Aorta (tissue), 5 donors: Measurements from ENCODE around the gene AXL. TPM values are rescaled to one million over a fixed set of nuclear protein-coding genes. Genes with fewer than 3 reads are reported as not detected.

Experiments used
- ATAC-seq: fragments of 200-7000 bp; cut with Tn5 transposase; one replicate; pipeline ENCODE4 v1.9.1; 2022; ENCODE audit warnings: moderate library complexity; ENCODE audit not compliant: low FRiP score
- DNase-seq, 2 donors: peaks; one replicate each; pipeline ENCODE4 v3.0.0-alpha.2; 2020
- H3K27ac ChIP-seq, 2 donors: one replicate each; pipeline ENCODE4 v1.5.1; 2013; ENCODE audit warnings: low read length in 2 of 2, mild to moderate bottlenecking in 2 of 2, moderate library complexity in 2 of 2, control low read depth in 1 of 2, inconsistent platforms in 1 of 2, low read depth in 1 of 2
- H3K27me3 ChIP-seq, 2 donors: one replicate each; pipeline ENCODE4 v1.6.1; 2013; ENCODE audit warnings: control low read depth in 1 of 2, low read length in 1 of 2, mild to moderate bottlenecking in 1 of 2, moderate library complexity in 1 of 2; ENCODE audit not compliant: insufficient read depth in 2 of 2, control insufficient read depth in 1 of 2
- H3K36me3 ChIP-seq, 2 donors: one replicate each; pipeline ENCODE4 v1.6.1; 2013; ENCODE audit warnings: control low read depth in 1 of 2, low read length in 1 of 2, mild to moderate bottlenecking in 1 of 2; ENCODE audit not compliant: insufficient read depth in 2 of 2, control insufficient read depth in 1 of 2
- H3K4me1 ChIP-seq, 2 donors: one replicate each; pipeline ENCODE4 v1.6.1; 2013; ENCODE audit warnings: low read length in 2 of 2, control low read depth in 1 of 2, mild to moderate bottlenecking in 1 of 2, moderate library complexity in 1 of 2; ENCODE audit not compliant: insufficient read depth in 2 of 2, control insufficient read depth in 1 of 2
- H3K4me3 ChIP-seq, 2 donors: one replicate each; pipeline ENCODE4 v1.5.1; 2013; ENCODE audit warnings: low read length in 2 of 2, control low read depth in 1 of 2, mild to moderate bottlenecking in 1 of 2
- H3K9me3 ChIP-seq: one replicate; pipeline ENCODE4 v1.6.1; 2013; ENCODE audit warnings: mild to moderate bottlenecking, low read length; ENCODE audit not compliant: control insufficient read depth
- WGBS, 2 donors: extraction: QIAGEN DNeasy Blood & Tissue Kit; methylation state at CpG; one replicate each; pipeline ENCODE4 v1.1.7; 2013; 5-methylcytosine and 5-hydroxymethylcytosine counted together
- intact Hi-C, 2 donors: fragments of 100-400 bp; cut with DNase I; formaldehyde crosslinking; loops; one replicate each; pipeline versions ENCODE4 v1.14.2 to v1.15.0; 2022
- polyA plus RNA-seq, 2 donors: library from polyadenylated mRNA; stranded (reverse); fragments of 200-250 nt; gene quantifications; one replicate each; pipeline ENCODE4 v1.2.3, GENCODE V29; 2013
- total RNA-seq, 2 donors: library from RNA; stranded (reverse); fragmentation: NEBNext Ultra II Directional; extraction: Animal tissue kit (Norgen Biotek cat#: 25700); gene quantifications; one replicate each; pipeline ENCODE4 v1.2.1, GENCODE V29; 2021
- donor health status: healthy with polysubstance abuse.
- donor health status: Bipolar disorder and iron deficiency.
- donor health status: DM: no; HTN: no; CAD: no.
- donor health status: DM: no; HTN: no; CAD: no.
- donor health status: DM: yes; HTN: yes; CAD: no.

AXL gene
- total and polyA plus RNA-seq, 4 donors = 14.8 to 106 (median 75.1) TPM

DNA sequence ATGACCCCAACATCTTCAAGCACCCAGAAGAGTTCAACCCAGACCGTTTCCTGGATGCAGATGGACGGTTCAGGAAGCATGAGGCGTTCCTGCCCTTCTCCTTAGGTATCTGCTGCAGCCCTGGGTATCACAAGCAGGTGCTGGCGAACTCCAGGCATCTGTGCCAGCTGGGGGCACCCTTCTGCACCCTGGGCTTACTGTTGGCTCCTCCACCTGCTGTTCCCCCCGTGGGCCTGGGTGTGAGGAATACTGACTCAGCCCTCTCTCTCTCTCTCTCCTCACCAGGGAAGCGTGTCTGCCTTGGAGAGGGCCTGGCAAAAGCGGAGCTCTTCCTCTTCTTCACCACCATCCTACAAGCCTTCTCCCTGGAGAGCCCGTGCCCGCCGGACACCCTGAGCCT lies 13.0 kb upstream of the AXL start:
- no peaks in the 10 kb centered on the region for H3K36me3 ChIP-seq
- no peak for DNase-seq
- no peaks in the 10 kb centered on the region for H3K9me3 ChIP-seq
- no peaks in the 10 kb centered on the region for H3K4me1 ChIP-seq
- no peak overlapping the region for H3K27ac ChIP-seq
- H3K4me3 ChIP-seq = no peak overlapping the region
- no peak for ATAC-seq
- 76 to 77% methylated on average over 10 of the region's 10 CpGs for WGBS, 2 donors
- no peaks in the 10 kb centered on the region for H3K27me3 ChIP-seq
- intact Hi-C loops = loop anchor here (2.0 kb wide), 2 partner anchors 57 to 103 kb away; no protein-coding TSS in a partner anchor

DNA sequence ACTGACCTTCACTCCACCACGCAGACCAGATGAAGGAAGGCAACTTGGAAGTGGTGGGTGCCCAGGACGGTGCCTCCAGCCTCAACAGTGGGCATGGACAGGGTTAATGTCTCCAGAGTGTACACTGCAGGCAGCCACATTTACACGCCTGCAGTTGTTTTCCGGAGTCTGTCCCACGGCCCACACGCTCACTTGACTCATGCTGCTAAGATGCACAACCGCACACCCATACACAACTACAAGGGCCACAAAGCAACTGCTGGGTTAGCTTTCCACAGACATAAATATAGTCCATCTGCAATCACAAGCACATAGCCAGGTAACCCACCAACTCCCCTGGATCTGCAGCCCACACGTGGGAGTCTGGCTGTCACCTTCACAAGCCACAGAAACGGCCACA lies 12.6 kb upstream of the AXL start:
- no peaks in the 10 kb centered on the region for H3K4me1 ChIP-seq
- H3K27me3 ChIP-seq = no peaks in the 10 kb centered on the region
- no peak overlapping the region for H3K27ac ChIP-seq
- no peak overlapping the region for H3K4me3 ChIP-seq
- H3K36me3 ChIP-seq = no peaks in the 10 kb centered on the region
- DNase-seq (no peak), ATAC-seq (no peak)
- H3K9me3 ChIP-seq = no peaks in the 10 kb centered on the region
- intact Hi-C loops = no loop called here
- WGBS, 2 donors = 73 to 79% methylated on average over 9 of the region's 9 CpGs

DNA sequence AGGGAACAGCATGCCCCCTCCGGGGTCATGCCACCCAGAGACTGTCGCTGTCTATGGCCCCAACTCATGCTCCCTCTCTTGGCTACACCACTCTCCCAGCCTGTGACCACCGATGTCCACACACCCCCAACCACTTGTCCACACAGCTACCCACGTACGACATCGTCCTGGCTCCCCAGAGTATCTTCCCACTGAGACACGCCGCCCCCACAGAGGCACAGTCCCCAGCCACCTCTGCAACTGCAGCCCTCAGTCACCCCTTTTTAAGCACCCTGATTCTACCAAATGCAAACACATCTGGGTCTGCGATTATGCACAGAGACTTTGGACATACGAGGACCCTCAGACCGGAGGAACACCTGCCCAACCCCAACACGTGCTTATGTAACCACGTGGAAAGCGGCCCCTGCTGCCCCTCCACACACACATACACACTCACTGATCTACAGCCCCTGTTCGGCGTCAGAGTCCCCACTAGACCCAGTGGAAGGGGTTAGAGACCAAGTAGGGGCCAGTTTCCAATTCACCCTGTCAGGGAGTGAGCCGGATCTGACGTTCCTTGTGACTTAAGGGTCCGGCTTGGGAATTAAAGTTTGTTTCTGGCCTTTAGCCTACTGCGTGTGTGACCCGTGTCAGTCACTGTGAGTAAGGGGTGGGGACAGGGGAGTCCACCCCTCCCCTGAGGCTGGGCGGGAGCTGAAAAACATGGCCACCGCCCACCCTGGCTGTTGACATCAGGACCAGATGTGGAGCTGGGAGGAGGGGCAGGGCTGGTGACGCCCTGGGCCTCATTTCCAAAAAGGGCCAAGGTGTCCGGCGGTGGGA lies 11.9 kb upstream of the AXL start:
- intact Hi-C loops = no loop called here
- Histone ChIP-seq H3K27ac (peak overlapping the region in 1 of 2 donors; percentile 11), H3K36me3 (no peaks in the 10 kb centered on the region), H3K4me3 (no peak overlapping the region), H3K4me1 (no peaks in the 10 kb centered on the region), H3K27me3 (no peaks in the 10 kb centered on the region), H3K9me3 (no peaks in the 10 kb centered on the region)
- ATAC-seq (peak; percentile 83), DNase-seq (peak; percentile 86 to 90)
- WGBS, 2 donors = 37 to 44% methylated on average over 26 of the region's 26 CpGs

DNA sequence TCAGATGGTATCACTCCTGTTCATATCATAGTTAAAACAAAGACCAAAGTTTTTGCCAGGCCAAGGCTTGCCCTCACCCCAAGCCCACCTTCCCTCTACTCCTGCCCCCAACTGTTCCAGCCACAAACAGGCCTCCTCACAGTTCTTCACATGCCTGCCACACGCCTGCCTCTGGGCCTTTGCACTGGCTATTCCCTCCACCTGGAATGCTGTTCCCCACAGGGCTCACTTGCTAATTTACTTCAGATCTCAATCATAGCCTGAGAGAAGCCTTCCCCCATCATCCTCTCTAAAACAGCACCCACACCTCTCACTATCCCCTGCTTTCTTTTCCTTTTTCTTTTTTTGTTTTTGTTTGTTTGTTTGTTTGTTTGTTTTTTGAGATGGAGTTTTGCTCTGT lies 4.9 kb upstream of the AXL start:
- Histone ChIP-seq H3K4me1 (no peaks in the 10 kb centered on the region), H3K36me3 (no peaks in the 10 kb centered on the region), H3K27ac (no peak overlapping the region), H3K4me3 (no peak overlapping the region), H3K27me3 (no peaks in the 10 kb centered on the region), H3K9me3 (no peaks in the 10 kb centered on the region)
- 87 to 93% methylated on average over 1 of the region's 1 CpG for WGBS, 2 donors
- ATAC-seq = no peak
- intact Hi-C loops = no loop called here
- DNase-seq = no peak

DNA sequence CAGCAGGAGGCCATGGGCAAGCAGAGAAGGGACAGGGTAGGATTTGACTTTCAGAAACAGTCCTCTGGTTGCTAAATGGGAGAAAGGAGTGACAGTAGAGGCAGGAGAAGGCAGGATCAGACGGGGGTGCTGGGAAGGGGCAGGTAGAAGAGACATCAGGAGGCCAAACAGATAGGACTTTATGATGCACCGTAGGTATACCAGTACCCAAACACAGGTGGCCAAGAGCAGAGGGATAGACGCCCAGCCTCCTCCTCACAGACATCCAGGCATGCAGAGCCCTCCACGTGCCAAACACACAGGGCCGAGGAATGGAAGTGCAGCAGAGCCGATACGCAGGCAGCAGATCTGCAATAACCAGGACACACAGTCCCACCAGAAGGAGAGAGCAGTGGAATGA lies 1.3 kb upstream of the AXL start:
- H3K4me1 ChIP-seq = no peaks in the 10 kb centered on the region
- H3K27ac ChIP-seq = peak overlapping the region in 1 of 2 donors; percentile 84
- no peaks in the 10 kb centered on the region for H3K27me3 ChIP-seq
- DNase-seq = no peak
- H3K9me3 ChIP-seq = no peaks in the 10 kb centered on the region
- intact Hi-C loops = no loop called here
- WGBS, 2 donors = 51 to 54% methylated on average over 7 of the region's 7 CpGs
- no peak for ATAC-seq
- no peak overlapping the region for H3K4me3 ChIP-seq
- H3K36me3 ChIP-seq = no peaks in the 10 kb centered on the region

DNA sequence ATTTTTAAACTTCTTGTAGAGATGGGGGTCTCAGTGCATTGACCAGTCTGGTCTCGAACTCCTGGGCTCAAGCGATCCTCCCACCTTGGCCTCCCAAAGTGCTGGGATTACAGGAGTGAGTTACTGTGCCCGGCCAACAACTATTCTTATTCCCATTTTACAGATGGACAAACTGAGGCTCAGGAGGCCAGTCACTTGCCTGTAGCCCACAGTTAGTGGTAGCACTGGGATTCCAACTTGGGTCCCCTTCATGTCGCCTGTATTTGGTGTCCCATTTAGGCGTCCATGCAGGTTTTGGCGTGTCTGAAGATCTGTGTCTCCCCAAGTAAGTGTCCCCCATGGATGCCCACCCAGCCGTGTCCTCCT lies 791 bp upstream of the AXL start:
- no peak overlapping the region for H3K4me3 ChIP-seq
- intact Hi-C loops = no loop called here
- H3K27ac ChIP-seq = peak overlapping the region; percentile 38 to 84
- no peaks in the 10 kb centered on the region for H3K9me3 ChIP-seq
- DNase-seq (no peak), ATAC-seq (no peak)
- H3K27me3 ChIP-seq = no peaks in the 10 kb centered on the region
- 67 to 71% methylated on average over 7 of the region's 7 CpGs for WGBS, 2 donors
- no peaks in the 10 kb centered on the region for H3K36me3 ChIP-seq
- H3K4me1 ChIP-seq = no peaks in the 10 kb centered on the region

DNA sequence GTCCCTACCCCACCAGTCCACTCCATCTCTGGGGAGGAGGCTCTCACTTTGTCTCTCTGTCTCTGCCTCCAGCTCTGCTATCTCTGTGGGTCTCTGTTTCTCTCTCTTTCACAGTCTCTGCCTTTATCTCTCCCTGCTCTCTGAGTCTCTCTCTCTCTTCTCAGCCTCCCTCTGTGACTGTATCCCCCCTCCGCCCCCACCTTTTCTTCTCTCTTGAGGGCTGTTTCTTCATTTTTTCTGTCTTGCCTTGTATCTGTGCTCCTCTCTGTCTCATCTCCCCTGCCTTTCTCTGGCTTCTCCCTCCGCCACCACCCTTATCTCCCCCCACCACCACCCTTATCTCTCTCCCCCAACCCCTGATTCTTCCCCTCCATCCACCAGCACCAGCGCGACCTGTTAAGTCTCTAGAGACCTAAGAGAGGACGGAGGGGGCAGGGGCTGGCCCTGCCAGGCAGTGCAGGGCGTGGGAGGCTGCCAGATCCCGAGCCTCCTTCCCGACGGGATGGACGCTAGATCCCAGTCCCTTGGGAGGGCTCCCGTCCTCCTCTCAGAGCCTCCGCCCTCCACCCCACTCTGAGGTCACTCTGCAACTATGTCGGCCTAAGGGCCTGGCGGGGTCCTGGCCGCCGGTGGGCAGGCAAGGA lies 1.0 kb downstream of the AXL start:
- no peaks in the 10 kb centered on the region for H3K27me3 ChIP-seq
- intact Hi-C loops = no loop called here
- ATAC-seq (peak; percentile 8), DNase-seq (peak; percentile 79 to 91)
- no peaks in the 10 kb centered on the region for H3K4me1 ChIP-seq
- H3K9me3 ChIP-seq = no peaks in the 10 kb centered on the region
- H3K4me3 ChIP-seq = peak overlapping the region; percentile 76 to 91
- H3K36me3 ChIP-seq = no peaks in the 10 kb centered on the region
- H3K27ac ChIP-seq = peak overlapping the region; percentile 69 to 84
- WGBS, 2 donors = 5% methylated on average over 11 to 16 of the region's 16 CpGs

DNA sequence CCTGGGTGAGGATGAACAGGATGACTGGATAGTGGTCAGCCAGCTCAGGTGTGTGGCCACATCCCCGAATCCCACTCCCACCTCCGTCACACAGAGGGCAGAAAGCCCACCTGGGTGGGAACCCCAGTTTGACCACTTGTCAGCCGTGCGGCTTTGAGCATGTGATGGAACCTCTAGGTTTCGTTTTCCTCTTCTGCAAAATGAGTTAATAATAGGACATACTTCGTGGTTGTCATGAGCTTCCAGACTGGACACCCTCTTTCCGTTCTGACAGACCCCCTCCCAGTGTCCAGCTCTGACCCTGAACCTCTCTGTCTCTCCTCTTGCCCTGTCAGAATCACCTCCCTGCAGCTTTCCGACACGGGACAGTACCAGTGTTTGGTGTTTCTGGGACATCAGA lies 1.8 kb downstream of the AXL start:
- H3K4me1 ChIP-seq = no peaks in the 10 kb centered on the region
- no peak overlapping the region for H3K4me3 ChIP-seq
- WGBS, 2 donors = 65 to 67% methylated on average over 9 of the region's 9 CpGs
- no peaks in the 10 kb centered on the region for H3K36me3 ChIP-seq
- no peaks in the 10 kb centered on the region for H3K9me3 ChIP-seq
- DNase-seq (no peak), ATAC-seq (no peak)
- no peaks in the 10 kb centered on the region for H3K27me3 ChIP-seq
- peak overlapping the region; percentile 69 to 84 for H3K27ac ChIP-seq
- intact Hi-C loops = no loop called here
